Endothelial cell of umbilical vein (primary cell): ENCODE results near the gene MEGF11. TPM values are rescaled to one million over a fixed set of nuclear protein-coding genes. Genes with fewer than 3 reads are reported as not detected.
"Not testable (repeated sequence)": the region's sequence is repeated elsewhere in the genome, so short reads cannot be mapped to it uniquely, and the experiment has no call there.

Experiments
- BruUV-seq: library from RNA; stranded (reverse); fragments of 400-500 nt; replicated peaks from 2 replicates; lab custom pipeline; 2021; lab: Mats Ljungman, UMichigan
- CTCF ChIA-PET: fragments of 300-600, 350-600 bp; sonication (Branson Sonifier 250); formaldehyde crosslinking; loops from one replicate; lab custom pipeline; 2021; ENCODE audit warnings: antibody characterized with exemption, inconsistent platforms; lab: Charles Lee
- POLR2A ChIA-PET: fragments of 300-600, 350-600 bp; sonication (Branson Sonifier 250); formaldehyde crosslinking; loops from one replicate; lab custom pipeline; 2021; ENCODE audit warnings: antibody characterized with exemption, inconsistent platforms; lab: Charles Lee
- DNase-seq: peaks from one replicate; pipeline ENCODE4 v3.0.0-alpha.2; 2011; ENCODE audit warnings: low read depth, low spot score
- FAIRE-seq: peaks from 2 replicates; lab custom pipeline; 2011; peaks lifted over from hg19 to GRCh38; lab: Jason Lieb, UNC
- H2AFZ ChIP-seq: 2 replicates; pipeline ENCODE4 v1.6.0; 2012; ENCODE audit warnings: low read depth, low read length, control low read depth, inconsistent platforms
- H3K27ac ChIP-seq: 2 replicates; pipeline ENCODE4 v1.5.1; 2011; ENCODE audit warnings: low read depth, mild to moderate bottlenecking, control low read depth, low read length, moderate library complexity; ENCODE audit not compliant: insufficient read depth
- H3K27me3 ChIP-seq, 2 experiments: 2 replicates each; pipeline versions ENCODE4 v1.6.0 to v1.6.1; 2011; ENCODE audit warnings: low read length in 2 of 2, mixed read lengths in 1 of 2; ENCODE audit not compliant: control insufficient read depth in 2 of 2, insufficient read depth in 2 of 2
- H3K36me3 ChIP-seq, 2 experiments: 2 replicates in 1 of 2; 3 replicates in 1 of 2; pipeline ENCODE4 v1.5.1; 2011; ENCODE audit warnings: low read length in 2 of 2, mild to moderate bottlenecking in 1 of 2, moderate library complexity in 1 of 2; ENCODE audit not compliant: control insufficient read depth in 2 of 2, insufficient read depth in 2 of 2; ENCODE audit errors: extremely low read depth in 1 of 2
- H3K4me1 ChIP-seq: 3 replicates; pipeline ENCODE4 v1.5.1; 2011; ENCODE audit warnings: mild to moderate bottlenecking, low read length; ENCODE audit not compliant: control insufficient read depth, insufficient read depth; ENCODE audit errors: extremely low read depth
- H3K4me2 ChIP-seq: 2 replicates; pipeline ENCODE4 v1.6.1; 2011; ENCODE audit warnings: low read length, control low read depth, mixed read lengths; ENCODE audit not compliant: insufficient read depth
- H3K4me3 ChIP-seq, 3 experiments: fragments of 200-600 bp in 1 of 3; sonication (generic), shearing (Covaris generic) in 1 of 3; replicated peaks in 1 of 3; 2 replicates each; pipeline ENCODE4 v1.5.1; 2011 to 2016; ENCODE audit warnings: control low read depth in 3 of 3, low read length in 3 of 3, mild to moderate bottlenecking in 2 of 3, inconsistent platforms in 1 of 3, low read depth in 1 of 3, moderate library complexity in 1 of 3; ENCODE audit not compliant: insufficient read depth in 1 of 3
- H3K79me2 ChIP-seq: 2 replicates; pipeline ENCODE4 v1.6.0; 2012; ENCODE audit warnings: low read length, inconsistent platforms; ENCODE audit not compliant: control insufficient read depth, insufficient read depth
- H3K9ac ChIP-seq: replicated peaks from 2 replicates; pipeline ENCODE3; 2011; ENCODE audit warnings: low read length, control low read depth; ENCODE audit not compliant: insufficient read depth; ENCODE audit errors: extremely low read depth
- H3K9me1 ChIP-seq: replicated peaks from 3 replicates; pipeline ENCODE4 v1.6.0; 2011; ENCODE audit warnings: mild to moderate bottlenecking, low read length; ENCODE audit not compliant: control insufficient read depth, insufficient read depth; ENCODE audit errors: extremely low read depth
- H3K9me3 ChIP-seq: replicated peaks from 2 replicates; pipeline ENCODE4 v1.5.1; 2012; ENCODE audit warnings: low read length, inconsistent platforms; ENCODE audit not compliant: control insufficient read depth, insufficient read depth
- H4K20me1 ChIP-seq: replicated peaks from 2 replicates; pipeline ENCODE3; 2011; ENCODE audit warnings: mild to moderate bottlenecking, low read length; ENCODE audit not compliant: control insufficient read depth, insufficient read depth; ENCODE audit errors: extremely low read depth
- FOS ChIP-seq: IDR thresholded peaks from 2 replicates; pipeline ENCODE4 v1.6.1; 2011; ENCODE audit warnings: mild to moderate bottlenecking, low read length, moderate library complexity, borderline replicate concordance; ENCODE audit not compliant: insufficient read depth
- dilution Hi-C: fragments of 300-500 bp; cut with MboI; formaldehyde crosslinking; loops from one replicate; pipeline ENCODE4 v1.15.0; 2019; ENCODE audit warnings: low sequenced_read_pairs; ENCODE audit not compliant: extremely low pct_ligation_motif_present
- intact Hi-C: fragments of 100-400 bp; cut with micrococcal nuclease; formaldehyde crosslinking; loops from one replicate; pipeline ENCODE4 v1.10.0; 2022
- polyA plus RNA-seq, 4 experiments: library from polyadenylated mRNA; depleted of rRNA in 3 of 4; stranded (reverse) in 3 of 4; unstranded in 1 of 4; fragments of >200 nt; gene quantifications; 2 replicates each; pipeline versions ENCODE4 v1.2.1 to v1.2.3, GENCODE V29; 2011 to 2012; ENCODE audit warnings: missing spikeins in 1 of 4
- total RNA-seq: library from RNA; stranded (reverse); gene quantifications from 2 replicates; pipeline ENCODE4 v1.2.3, GENCODE V29; 2021

MEGF11 gene
- total and polyA plus RNA-seq, 2 donors (not counting 3 experiments of a cell fraction or from before 2014, with no cell fraction given) = not detected

- H4K20me1 ChIP-seq, dilution Hi-C loops, H3K9me3 ChIP-seq, H2AFZ ChIP-seq, H3K27me3 ChIP-seq, BruUV-seq, intact Hi-C loops, H3K4me3 ChIP-seq, H3K36me3 ChIP-seq, FAIRE-seq, POLR2A ChIA-PET, H3K27ac ChIP-seq, H3K9me1 ChIP-seq, H3K9ac ChIP-seq: not testable (repeated sequence)
- CTCF ChIA-PET = interaction anchor here (0.8 to 1.4 kb wide), 2 partner anchors 9 to 10 kb away, joined by 3 to 8 read pairs; no protein-coding TSS in a partner anchor
- peak; percentile 41 for DNase-seq
- Histone ChIP-seq H3K4me2 (peak overlapping the region; percentile 49), H3K4me1 (peaks cover 22% of the 10 kb centered on the region), H3K79me2 (peaks cover 80% of the 10 kb centered on the region)
- TF ChIP-seq FOS = peak; percentile 28
Observed at GRCh38 chr15:65872596-65872995, 381.0 kb downstream of the MEGF11 start.

GRCh38 chr15:65871886-65872285 lies 381.7 kb downstream of the MEGF11 start:
- H3K27ac ChIP-seq, H2AFZ ChIP-seq, H3K27me3 ChIP-seq, H4K20me1 ChIP-seq, FAIRE-seq, dilution Hi-C loops, H3K9me1 ChIP-seq, H3K9me3 ChIP-seq, POLR2A ChIA-PET, H3K36me3 ChIP-seq, BruUV-seq, DNase-seq: not testable (repeated sequence)
- H3K4me2 ChIP-seq = peak overlapping the region; percentile 96
- H3K4me3 ChIP-seq = peak overlapping the region in 2 of 3 experiments; percentile 2 to 81
- H3K4me1 ChIP-seq = peaks cover 22% of the 10 kb centered on the region
- intact Hi-C loops = loop anchor here (2.0 kb wide), 1 partner anchor 355 kb away; the partner anchor contains the start of gene DPP8
- peaks cover 75% of the 10 kb centered on the region for H3K79me2 ChIP-seq
- CTCF ChIA-PET = interaction anchor here (1.4 kb wide), 1 partner anchor 9 kb away, joined by 8 read pairs; no protein-coding TSS in a partner anchor
- peak overlapping the region; percentile 75 for H3K9ac ChIP-seq
